T-helper 1 cell treated with Interleukin-12 subunit alpha and Interleukin-12 subunit beta and Interleukin-4 antibody, amounts not matched to agents 30 μg/mL and 1 μg/mL, for 36 hours (primary cell): Measurements from ENCODE around the gene FURIN.
A peak's percentile ranks its signal among the peaks of the same experiment; 100 is the strongest.
"Not testable (repeated sequence)": the region's sequence is repeated elsewhere in the genome, so short reads cannot be mapped to it uniquely, and the experiment has no call there.

Source experiments
- H3K27ac Mint-ChIP-seq: one replicate; pipeline ENCODE4 v1.8.0; 2021; ENCODE audit warnings: mild to moderate bottlenecking, mixed read lengths
- H3K27me3 Mint-ChIP-seq: one replicate; pipeline ENCODE4 v1.8.0; 2021; ENCODE audit warnings: low read depth, mixed read lengths
- H3K36me3 Mint-ChIP-seq: one replicate; pipeline ENCODE4 v1.8.0; 2021; ENCODE audit warnings: low read depth, mixed read lengths
- H3K4me1 Mint-ChIP-seq: one replicate; pipeline ENCODE4 v1.8.0; 2021; ENCODE audit warnings: low read depth, mixed read lengths
- H3K4me3 Mint-ChIP-seq: one replicate; pipeline ENCODE4 v1.8.0; 2021; ENCODE audit warnings: mild to moderate bottlenecking, moderate library complexity, mixed read lengths
- H3K9me3 Mint-ChIP-seq: one replicate; pipeline ENCODE4 v1.8.0; 2021; ENCODE audit warnings: mixed read lengths

The FURIN gene

DNA sequence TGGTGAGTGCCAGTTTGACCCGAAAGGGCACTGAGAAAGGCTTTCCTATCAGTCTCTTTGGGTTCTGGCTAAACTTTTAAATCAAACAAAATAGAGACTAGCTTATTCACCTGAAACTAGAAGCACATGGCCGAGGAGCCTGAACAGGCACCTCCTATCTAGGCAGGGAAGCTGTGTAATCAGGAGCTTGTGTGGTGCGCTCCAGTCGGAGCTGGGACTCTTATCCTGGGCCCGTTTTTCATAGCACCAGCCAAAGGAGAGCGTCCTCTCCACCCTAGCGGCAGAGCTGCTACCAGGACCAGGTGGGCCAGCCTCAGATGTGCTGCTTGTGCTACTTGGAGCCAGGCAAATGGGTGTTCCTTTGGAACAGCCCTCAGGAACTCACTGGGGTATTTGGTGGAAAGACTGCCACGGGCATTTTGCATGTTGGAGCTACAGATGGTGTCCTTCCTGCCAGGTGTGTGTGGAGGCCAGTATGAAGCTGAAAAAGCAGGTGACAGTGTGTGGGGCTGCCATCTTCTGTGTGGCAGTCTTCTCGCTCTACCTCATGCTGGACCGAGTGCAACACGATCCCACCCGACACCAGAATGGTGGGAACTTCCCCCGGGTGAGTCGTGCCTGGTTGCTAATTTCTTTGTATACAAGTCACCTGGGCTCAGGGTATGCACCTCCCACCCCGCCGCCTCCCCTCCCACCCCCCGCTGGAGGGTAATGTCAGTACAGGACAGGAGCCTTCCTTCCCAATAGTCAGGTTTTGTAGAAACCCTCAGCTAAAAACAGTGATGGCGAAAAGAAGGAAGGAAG is 35.5 kb downstream of the FURIN start:
- H3K27me3 Mint-ChIP-seq, result no peaks in the 10 kb centered on the region
- peaks cover 39% of the 10 kb centered on the region for H3K4me1 Mint-ChIP-seq
- no peaks in the 10 kb centered on the region for H3K9me3 Mint-ChIP-seq
- H3K27ac Mint-ChIP-seq, result peak overlapping the region; percentile 87
- H3K36me3 Mint-ChIP-seq, result peaks cover 32% of the 10 kb centered on the region
- peak overlapping the region; percentile 89 for H3K4me3 Mint-ChIP-seq

DNA sequence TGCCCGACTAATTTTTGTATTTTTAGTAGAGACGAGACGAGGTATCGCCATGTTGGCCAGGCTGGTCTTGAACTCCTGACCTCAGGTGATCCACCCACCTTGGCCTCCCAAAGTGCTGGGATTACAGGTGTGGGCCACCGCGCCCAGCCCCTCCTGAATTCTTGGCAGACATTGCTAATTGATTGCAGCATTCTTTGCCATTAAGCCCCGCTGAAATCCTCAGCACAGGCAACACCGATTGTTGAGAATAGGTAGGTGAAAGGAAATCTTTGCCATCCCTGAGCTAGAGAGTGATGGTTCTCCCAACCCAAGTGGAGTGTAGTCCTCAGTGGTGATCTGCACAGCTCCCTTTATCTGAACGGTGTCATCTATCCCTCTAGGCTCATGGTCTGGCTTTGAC is 36.4 kb downstream of the FURIN start:
- Mint-ChIP-seq H3K4me3 (peak overlapping the region; percentile 54), H3K27me3 (no peaks in the 10 kb centered on the region), H3K27ac (no peak overlapping the region), H3K4me1 (peaks cover 36% of the 10 kb centered on the region), H3K9me3 (no peaks in the 10 kb centered on the region), H3K36me3 (peaks cover 33% of the 10 kb centered on the region)

DNA sequence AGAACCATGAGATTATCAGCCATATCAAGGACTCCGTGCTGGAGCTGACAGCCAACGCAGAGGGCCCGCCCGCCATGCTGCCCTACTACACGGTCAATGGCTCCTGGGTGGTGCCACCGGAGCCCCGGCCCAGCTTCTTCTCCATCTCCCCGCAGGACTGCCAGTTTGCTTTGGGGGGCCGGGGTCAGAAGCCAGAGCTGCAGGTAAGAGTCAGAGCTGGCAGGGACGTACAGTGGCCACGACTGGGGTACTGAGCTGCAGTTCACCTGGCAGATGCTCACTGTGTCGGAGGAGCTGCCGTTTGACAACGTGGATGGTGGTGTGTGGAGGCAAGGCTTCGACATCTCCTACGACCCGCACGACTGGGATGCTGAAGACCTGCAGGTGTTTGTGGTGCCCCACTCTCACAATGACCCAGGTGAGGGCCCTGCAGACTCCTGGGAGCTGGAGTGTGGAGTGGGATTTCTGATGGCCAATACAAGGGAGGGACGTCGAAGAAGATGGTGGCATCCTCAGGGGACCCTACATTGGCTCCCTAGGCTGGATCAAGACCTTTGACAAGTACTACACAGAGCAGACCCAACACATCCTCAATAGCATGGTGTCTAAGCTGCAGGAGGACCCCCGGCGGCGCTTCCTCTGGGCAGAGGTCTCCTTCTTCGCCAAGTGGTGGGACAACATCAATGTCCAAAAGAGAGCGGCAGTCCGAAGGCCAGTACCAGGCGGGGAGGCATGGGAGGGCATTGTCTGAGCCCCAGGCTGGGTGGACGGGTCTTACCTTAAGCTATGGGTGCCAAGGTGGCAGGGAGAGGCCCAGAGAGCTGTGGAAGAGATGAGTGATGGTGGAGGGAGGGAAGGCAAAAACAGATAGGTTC is 37.2 kb downstream of the FURIN start:
- Mint-ChIP-seq H3K4me3 (peak overlapping the region; percentile 44), H3K4me1 (peaks cover 34% of the 10 kb centered on the region), H3K27ac (peak overlapping the region; percentile 62), H3K27me3 (no peaks in the 10 kb centered on the region), H3K36me3 (peaks cover 35% of the 10 kb centered on the region), H3K9me3 (no peaks in the 10 kb centered on the region)

DNA sequence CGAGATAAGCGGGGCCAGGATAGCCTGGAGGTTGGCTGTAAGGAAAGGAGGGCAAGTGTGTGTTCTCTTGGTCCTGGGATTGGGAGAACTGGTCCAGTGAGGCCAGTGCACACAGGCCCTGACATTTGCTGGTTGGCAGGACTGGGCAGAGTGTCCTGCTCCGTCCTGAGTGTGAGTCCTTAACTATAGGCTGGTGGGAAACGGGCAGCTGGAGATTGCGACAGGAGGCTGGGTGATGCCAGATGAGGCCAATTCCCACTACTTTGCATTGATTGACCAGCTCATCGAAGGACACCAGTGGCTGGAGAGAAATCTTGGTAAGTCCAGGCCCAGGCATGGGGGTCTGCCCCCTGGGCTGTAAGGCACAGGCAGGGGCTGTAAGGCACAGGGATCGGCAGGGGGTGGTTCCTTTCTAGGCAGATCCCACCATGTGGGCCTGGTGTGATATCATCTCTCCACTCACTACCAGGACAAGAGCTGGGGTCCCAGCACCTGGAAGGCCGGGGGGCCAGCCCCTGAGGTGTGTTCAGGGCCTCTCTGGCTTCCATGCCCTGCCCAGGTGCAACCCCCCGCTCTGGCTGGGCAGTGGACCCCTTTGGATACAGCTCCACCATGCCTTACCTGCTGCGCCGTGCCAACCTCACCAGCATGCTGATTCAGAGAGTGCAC is 37.9 kb downstream of the FURIN start:
- Mint-ChIP-seq H3K9me3 (no peaks in the 10 kb centered on the region), H3K36me3 (peaks cover 37% of the 10 kb centered on the region), H3K27me3 (no peaks in the 10 kb centered on the region), H3K4me1 (peaks cover 31% of the 10 kb centered on the region), H3K4me3 (no peak overlapping the region), H3K27ac (no peak overlapping the region)

DNA sequence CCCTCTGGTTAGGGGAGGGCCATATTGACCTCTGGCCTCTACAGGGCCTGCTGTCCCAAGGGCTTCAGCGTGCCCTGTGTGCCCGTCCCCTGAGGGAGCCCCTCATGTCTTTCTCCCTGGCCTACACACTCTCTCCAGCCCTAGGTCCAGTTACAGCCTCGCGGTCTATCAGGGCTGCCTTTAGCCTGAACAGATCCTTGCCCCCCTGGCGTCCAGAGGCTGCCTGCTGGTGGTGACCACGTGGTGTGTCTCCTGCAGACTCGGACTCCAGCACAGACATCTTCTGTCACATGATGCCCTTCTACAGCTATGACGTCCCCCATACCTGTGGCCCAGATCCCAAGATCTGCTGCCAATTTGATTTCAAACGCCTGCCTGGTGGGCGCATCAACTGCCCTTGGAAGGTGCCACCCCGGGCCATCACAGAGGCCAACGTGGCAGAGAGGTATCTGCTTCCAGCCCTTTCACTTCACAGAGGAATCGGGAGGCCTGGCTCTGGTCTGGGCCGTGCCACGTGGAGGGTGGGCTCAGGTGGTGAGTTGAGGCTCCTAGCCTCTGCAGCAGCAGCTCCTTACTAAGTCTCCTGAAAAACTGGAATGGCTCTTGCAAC is 38.8 kb downstream of the FURIN start:
- Mint-ChIP-seq H3K27me3 (no peaks in the 10 kb centered on the region), H3K4me1 (peaks cover 22% of the 10 kb centered on the region), H3K9me3 (no peaks in the 10 kb centered on the region), H3K36me3 (peaks cover 40% of the 10 kb centered on the region), H3K27ac (no peak overlapping the region), H3K4me3 (no peak overlapping the region)

DNA sequence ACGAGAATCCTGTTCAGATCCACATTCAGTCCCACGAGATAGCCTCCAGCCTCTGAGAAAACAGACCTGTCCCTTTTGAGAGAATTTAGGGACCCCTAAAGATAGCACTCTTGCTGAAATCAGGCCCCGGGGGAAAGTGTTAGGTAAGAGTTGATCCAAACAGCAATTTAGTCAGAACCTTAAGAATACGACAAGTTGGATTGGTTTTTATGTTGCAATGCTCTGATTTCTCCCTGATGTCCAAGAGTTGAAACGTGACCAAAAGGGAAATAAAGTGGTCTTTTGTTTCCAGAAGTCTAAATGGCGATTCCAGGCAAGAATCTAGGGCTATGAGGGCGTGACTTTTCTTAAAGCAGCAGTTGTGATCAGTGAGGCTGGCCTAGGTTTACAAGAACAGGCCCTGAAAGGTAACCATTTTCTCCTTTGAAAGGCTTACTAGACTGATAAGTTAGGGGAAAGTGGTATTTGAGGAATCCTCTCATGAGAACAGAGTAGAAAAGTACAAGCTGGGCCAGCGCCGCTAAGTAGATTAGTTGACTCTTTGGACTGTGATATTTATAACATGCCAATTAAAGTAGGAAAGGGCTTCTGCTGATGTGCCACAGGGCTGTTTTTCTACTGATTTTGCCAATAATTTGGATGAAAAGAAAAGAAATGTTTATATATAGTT is 39.6 kb downstream of the FURIN start:
- peaks cover 43% of the 10 kb centered on the region for H3K36me3 Mint-ChIP-seq
- H3K27me3 Mint-ChIP-seq, result no peaks in the 10 kb centered on the region
- no peak overlapping the region for H3K4me3 Mint-ChIP-seq
- H3K27ac Mint-ChIP-seq, result no peak overlapping the region
- no peaks in the 10 kb centered on the region for H3K9me3 Mint-ChIP-seq
- peaks cover 22% of the 10 kb centered on the region for H3K4me1 Mint-ChIP-seq

DNA sequence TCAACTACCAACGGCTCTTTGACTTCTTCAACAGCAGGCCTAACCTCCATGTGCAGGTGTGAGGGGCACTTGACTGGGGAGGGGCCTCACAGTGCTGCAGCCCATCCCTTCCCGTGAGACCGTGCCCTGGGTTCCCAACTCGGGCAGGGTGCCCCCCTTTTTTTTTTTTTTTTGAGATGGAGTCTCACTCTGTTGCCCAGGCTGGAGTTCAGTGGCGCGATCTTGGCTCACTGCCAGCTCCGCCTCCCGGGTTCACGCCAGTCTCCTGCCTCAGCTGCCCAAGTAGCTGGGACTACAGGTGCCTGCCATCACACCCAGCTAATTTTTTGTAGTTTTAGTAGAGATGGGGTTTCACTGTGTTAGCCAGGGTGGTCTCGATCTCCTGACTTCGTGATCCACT is 41.1 kb downstream of the FURIN start:
- H3K27me3 Mint-ChIP-seq, H3K4me3 Mint-ChIP-seq, H3K9me3 Mint-ChIP-seq, H3K27ac Mint-ChIP-seq: not testable (repeated sequence)
- H3K4me1 Mint-ChIP-seq, result peaks cover 14% of the 10 kb centered on the region
- peaks cover 55% of the 10 kb centered on the region for H3K36me3 Mint-ChIP-seq

DNA sequence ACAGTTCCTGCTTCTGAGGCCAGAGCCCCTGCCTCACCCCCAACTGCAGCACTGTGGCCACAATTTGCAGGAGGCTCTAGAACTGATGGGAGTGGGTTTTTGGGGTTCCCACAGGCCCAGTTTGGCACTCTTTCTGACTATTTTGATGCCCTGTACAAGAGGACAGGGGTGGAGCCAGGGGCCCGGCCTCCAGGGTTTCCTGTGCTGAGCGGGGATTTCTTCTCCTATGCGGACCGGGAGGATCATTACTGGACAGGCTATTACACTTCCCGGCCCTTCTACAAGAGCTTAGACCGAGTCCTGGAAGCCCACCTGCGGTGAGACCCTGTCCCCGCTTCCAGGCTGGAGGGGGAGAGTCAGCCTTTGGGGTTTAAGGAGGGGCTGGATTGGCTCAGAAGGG is 41.6 kb downstream of the FURIN start:
- peaks cover 58% of the 10 kb centered on the region for H3K36me3 Mint-ChIP-seq
- H3K4me3 Mint-ChIP-seq, result no peak overlapping the region
- H3K9me3 Mint-ChIP-seq, result no peaks in the 10 kb centered on the region
- H3K4me1 Mint-ChIP-seq, result peaks cover 14% of the 10 kb centered on the region
- H3K27ac Mint-ChIP-seq, result no peak overlapping the region
- no peaks in the 10 kb centered on the region for H3K27me3 Mint-ChIP-seq

DNA sequence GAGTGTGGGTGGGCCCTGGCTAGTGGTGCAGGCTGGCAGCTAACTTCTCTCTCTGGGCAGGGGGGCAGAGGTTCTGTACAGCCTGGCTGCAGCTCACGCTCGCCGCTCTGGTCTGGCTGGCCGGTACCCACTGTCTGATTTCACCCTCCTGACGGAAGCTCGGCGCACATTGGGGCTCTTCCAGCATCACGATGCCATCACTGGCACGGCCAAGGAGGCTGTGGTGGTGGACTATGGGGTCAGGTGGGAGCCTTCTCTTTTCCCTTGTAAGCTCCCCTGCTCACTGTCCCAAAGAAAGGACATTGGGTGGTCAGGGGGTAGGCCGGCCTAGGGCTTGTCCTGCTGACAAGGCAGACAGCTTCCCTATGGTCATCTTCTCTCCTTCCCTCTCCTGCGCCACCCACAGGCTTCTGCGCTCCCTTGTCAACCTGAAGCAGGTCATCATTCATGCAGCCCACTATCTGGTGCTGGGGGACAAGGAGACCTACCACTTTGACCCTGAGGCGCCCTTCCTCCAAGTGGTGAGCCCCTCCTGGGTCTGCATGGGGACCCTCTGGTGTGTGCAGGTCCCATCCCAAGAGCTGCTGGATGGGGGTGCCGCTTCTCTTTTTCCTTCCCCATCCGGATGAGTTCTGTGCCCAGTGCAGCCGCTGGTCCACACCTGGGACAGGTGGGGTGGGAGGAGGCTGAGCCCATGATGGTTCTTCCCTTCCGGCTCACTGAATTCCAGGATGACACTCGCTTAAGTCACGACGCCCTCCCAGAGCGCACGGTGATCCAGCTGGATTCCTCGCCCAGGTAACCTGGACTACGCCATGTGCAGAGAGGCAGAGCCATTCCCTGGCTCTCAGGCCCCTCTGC is 42.3 kb downstream of the FURIN start:
- H3K9me3 Mint-ChIP-seq, result no peaks in the 10 kb centered on the region
- no peak overlapping the region for H3K4me3 Mint-ChIP-seq
- peaks cover 58% of the 10 kb centered on the region for H3K36me3 Mint-ChIP-seq
- no peak overlapping the region for H3K27ac Mint-ChIP-seq
- no peaks in the 10 kb centered on the region for H3K27me3 Mint-ChIP-seq
- peaks cover 9% of the 10 kb centered on the region for H3K4me1 Mint-ChIP-seq

DNA sequence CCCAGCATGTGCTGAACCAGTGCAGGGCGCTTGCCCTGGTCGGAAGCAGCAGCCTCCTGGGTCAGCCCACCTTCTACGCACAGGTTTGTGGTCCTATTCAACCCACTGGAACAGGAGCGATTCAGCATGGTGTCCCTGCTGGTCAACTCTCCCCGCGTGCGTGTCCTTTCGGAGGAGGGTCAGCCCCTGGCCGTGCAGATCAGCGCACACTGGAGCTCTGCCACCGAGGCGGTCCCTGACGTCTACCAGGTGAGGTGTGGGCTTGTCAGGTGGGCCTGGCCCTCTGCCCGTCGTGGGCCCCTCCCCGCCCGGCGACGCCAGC is 42.9 kb downstream of the FURIN start:
- no peak overlapping the region for H3K4me3 Mint-ChIP-seq
- no peaks in the 10 kb centered on the region for H3K9me3 Mint-ChIP-seq
- H3K36me3 Mint-ChIP-seq, result peaks cover 53% of the 10 kb centered on the region
- no peak overlapping the region for H3K27ac Mint-ChIP-seq
- H3K4me1 Mint-ChIP-seq, result peaks cover 4% of the 10 kb centered on the region
- H3K27me3 Mint-ChIP-seq, result no peaks in the 10 kb centered on the region

DNA sequence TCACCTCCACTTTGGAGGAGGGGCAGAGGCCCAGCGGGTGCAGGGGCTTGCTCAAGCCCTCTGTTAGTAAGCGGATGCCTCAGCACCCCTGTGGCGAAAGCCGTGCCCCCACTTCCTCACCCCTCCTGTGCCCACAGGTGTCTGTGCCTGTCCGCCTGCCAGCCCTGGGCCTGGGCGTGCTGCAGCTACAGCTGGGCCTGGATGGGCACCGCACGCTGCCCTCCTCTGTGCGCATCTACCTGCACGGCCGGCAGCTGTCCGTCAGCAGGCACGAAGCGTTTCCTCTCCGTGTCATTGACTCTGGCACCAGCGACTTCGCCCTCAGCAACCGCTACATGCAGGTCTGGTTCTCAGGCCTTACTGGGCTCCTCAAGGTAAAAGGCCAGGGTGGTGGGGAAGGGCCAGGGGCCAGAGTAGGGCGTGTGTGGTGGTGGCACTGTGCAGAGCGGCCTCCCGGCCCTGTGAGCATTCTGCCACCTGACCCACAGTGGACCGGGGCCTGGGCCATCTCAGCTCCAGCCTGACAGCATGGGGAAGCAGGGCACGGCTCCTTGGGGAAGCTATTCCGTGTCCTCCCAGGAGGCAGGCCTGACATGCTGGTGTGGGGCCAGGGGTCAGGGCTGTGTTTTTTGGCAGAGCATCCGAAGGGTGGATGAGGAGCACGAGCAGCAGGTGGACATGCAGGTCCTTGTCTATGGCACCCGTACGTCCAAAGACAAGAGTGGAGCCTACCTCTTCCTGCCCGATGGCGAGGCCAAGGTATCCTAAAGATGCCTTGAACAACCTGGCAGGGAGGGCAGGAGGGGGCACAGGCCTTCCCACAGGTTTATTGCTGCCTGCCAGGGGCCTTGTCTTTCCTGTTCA is 43.8 kb downstream of the FURIN start:
- Mint-ChIP-seq H3K4me3 (no peak overlapping the region), H3K27me3 (no peaks in the 10 kb centered on the region), H3K9me3 (no peaks in the 10 kb centered on the region), H3K36me3 (peaks cover 52% of the 10 kb centered on the region), H3K27ac (no peak overlapping the region), H3K4me1 (peaks cover 4% of the 10 kb centered on the region)

DNA sequence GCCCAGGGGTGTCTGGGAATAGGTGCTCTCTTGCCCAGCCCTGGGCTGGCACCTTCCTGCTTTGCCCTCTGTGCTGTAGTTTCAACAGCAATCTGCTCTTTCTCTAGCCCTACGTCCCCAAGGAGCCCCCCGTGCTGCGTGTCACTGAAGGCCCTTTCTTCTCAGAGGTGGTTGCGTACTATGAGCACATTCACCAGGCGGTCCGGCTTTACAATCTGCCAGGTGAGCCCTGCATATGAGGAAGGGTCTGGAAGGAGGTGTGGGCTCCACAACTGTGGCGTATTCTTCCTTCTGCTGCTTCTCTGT is 44.3 kb downstream of the FURIN start:
- H3K36me3 Mint-ChIP-seq, result peaks cover 53% of the 10 kb centered on the region
- H3K4me1 Mint-ChIP-seq, result peaks cover 3% of the 10 kb centered on the region
- H3K27ac Mint-ChIP-seq, result no peak overlapping the region
- H3K4me3 Mint-ChIP-seq, result no peak overlapping the region
- no peaks in the 10 kb centered on the region for H3K9me3 Mint-ChIP-seq
- no peaks in the 10 kb centered on the region for H3K27me3 Mint-ChIP-seq
